Heart left ventricle (tissue), 13 donors: ENCODE results near the gene CLCN1.

Experiments
- POLR2A ChIP-seq, 2 donors: fragments of 450-650 bp; IDR thresholded peaks; one replicate each; pipeline ENCODE4 v1.6.1; 2017; ENCODE audit warnings: antibody characterized with exemption in 2 of 2, mild to moderate bottlenecking in 2 of 2, moderate library complexity in 2 of 2
- TF ChIP-seq, protein P1 (sequence below), 12 donors: fragments of 200-600 bp; sonication (generic) in 4 of 12; IDR thresholded peaks; one replicate each; pipeline versions ENCODE4 v1.5.0 to v1.8.0; 2018 to 2022; ENCODE audit warnings: antibody characterized with exemption in 12 of 12, mild to moderate bottlenecking in 5 of 12
- donor health status: ischemic (EF 13 %, LVEDD 7.1; RV severe dilation, severe dysfunction).
- donor health status: DM: no; HTN: yes; CAD: no.
- donor health status: DM: no; HTN: no; CAD: no.
- donor health status: ischemic (EF 25% LVEDD 6.9; RV normal size, moderate dysfunction).
- donor health status: ischemic (EF 25% LVEDD 5.7; RV mildly dilated, moderate dysfunction).
- donor health status: ischemic (EF 35%, LVEDD 5.7; RV mildly dilated, moderate dysfunction).
- donor health status: nonischemic (EF 11% LVEDD 7.7; RV severe dilation, severe dysfunction).
- donor health status: DM: yes; HTN: yes; CAD: no.
- donor health status: PGD.
- donor health status: ischemic (EF 29% LVEDD 5.4; RV normal size, mild dysfunction).
- donor health status: nonischemic (EF 23%, LVEDD 6.1; RV moderate dilation, normal function).

DNA sequence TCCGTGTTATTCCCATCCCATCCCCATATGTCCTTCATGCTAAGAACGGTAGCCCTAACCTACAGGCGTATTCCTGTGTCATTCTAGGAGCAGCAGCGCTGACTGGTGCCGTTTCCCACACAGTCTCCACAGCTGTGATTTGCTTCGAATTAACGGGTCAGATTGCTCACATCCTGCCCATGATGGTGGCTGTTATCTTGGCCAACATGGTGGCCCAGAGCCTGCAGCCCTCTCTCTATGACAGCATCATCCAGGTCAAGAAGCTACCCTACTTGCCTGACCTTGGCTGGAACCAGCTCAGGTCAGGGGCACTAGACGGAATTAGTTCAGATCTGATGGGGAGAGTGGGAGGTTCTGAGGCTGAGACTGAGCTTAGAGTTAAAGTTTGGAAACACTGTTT, 25.9 kb downstream of the CLCN1 start:
- TF ChIP-seq, protein P1, sequence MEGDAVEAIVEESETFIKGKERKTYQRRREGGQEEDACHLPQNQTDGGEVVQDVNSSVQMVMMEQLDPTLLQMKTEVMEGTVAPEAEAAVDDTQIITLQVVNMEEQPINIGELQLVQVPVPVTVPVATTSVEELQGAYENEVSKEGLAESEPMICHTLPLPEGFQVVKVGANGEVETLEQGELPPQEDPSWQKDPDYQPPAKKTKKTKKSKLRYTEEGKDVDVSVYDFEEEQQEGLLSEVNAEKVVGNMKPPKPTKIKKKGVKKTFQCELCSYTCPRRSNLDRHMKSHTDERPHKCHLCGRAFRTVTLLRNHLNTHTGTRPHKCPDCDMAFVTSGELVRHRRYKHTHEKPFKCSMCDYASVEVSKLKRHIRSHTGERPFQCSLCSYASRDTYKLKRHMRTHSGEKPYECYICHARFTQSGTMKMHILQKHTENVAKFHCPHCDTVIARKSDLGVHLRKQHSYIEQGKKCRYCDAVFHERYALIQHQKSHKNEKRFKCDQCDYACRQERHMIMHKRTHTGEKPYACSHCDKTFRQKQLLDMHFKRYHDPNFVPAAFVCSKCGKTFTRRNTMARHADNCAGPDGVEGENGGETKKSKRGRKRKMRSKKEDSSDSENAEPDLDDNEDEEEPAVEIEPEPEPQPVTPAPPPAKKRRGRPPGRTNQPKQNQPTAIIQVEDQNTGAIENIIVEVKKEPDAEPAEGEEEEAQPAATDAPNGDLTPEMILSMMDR (IDR thresholded peaks at IDR 0.05), result no peak
- TF ChIP-seq POLR2A (IDR thresholded peaks at IDR 0.05), result no peak
